PC-3 (cell line): ENCODE data around the gene CEP104. TPM values are rescaled to one million over a fixed set of nuclear protein-coding genes. Genes with fewer than 3 reads are reported as not detected.

Source experiments
- ATAC-seq: fragments of 200-7000 bp; cut with Tn5 transposase; 2 replicates; pipeline ENCODE4 v1.9.1; 2020; ENCODE audit warnings: mild to moderate bottlenecking, moderate library complexity
- BruUV-seq: library from RNA; stranded (reverse); fragments of 400-500 nt; replicated peaks from 2 replicates; lab custom pipeline; 2021; lab: Mats Ljungman, UMichigan
- CTCF ChIA-PET: fragments of 300-600 bp; sonication (Branson Sonifier 250); formaldehyde crosslinking; loops from one replicate; lab custom pipeline; 2022; ENCODE audit warnings: antibody characterized with exemption; lab: Charles Lee
- POLR2A ChIA-PET: fragments of 300-600 bp; sonication (Branson Sonifier 250); formaldehyde crosslinking; loops from one replicate; lab custom pipeline; 2022; ENCODE audit warnings: antibody characterized with exemption; ENCODE audit not compliant: unreplicated experiment; lab: Charles Lee
- DNase-seq: peaks from one replicate; pipeline ENCODE4 v3.0.0-alpha.2; 2015
- H2AFZ ChIP-seq: fragments of 300-600 bp; sonication (generic); 2 replicates; pipeline ENCODE4 v1.6.0; 2016; ENCODE audit warnings: antibody characterized with exemption, low read length
- H3F3A ChIP-seq: fragments of 300-600 bp; sonication (generic); one replicate; pipeline ENCODE4 v1.6.0; 2017; ENCODE audit warnings: antibody characterized with exemption, low read length, control low read depth, mild to moderate bottlenecking; ENCODE audit not compliant: unreplicated experiment
- H3K27ac ChIP-seq: fragments of 300-600 bp; sonication (generic); 2 replicates; pipeline ENCODE4 v1.5.1; 2016; ENCODE audit warnings: mild to moderate bottlenecking, low read length
- H3K27me3 ChIP-seq: fragments of 300-600 bp; sonication (generic); 2 replicates; pipeline ENCODE4 v1.6.1; 2016; ENCODE audit warnings: low read length, mixed read lengths
- H3K36me3 ChIP-seq: fragments of 300-600 bp; sonication (generic); 2 replicates; pipeline ENCODE4 v1.6.1; 2016; ENCODE audit warnings: low read depth, mixed run types, low read length, mixed read lengths
- H3K4me1 ChIP-seq: fragments of 300-600 bp; sonication (generic); 2 replicates; pipeline ENCODE4 v1.5.1; 2016; ENCODE audit warnings: low read length; ENCODE audit not compliant: insufficient read depth
- H3K4me2 ChIP-seq: fragments of 300-600 bp; sonication (generic); 2 replicates; pipeline ENCODE4 v1.6.0; 2016; ENCODE audit warnings: low read length
- H3K4me3 ChIP-seq: fragments of 300-600 bp; sonication (generic); 2 replicates; pipeline ENCODE4 v1.5.1; 2016; ENCODE audit warnings: mild to moderate bottlenecking, low read length, mixed read lengths
- H3K79me2 ChIP-seq: fragments of 300-600 bp; sonication (generic); 2 replicates; pipeline ENCODE4 v1.6.1; 2017; ENCODE audit warnings: low read length, mixed read lengths
- H3K9ac ChIP-seq: fragments of 300-600 bp; sonication (generic); 2 replicates; pipeline ENCODE4 v1.6.0; 2016; ENCODE audit warnings: mild to moderate bottlenecking, low read length
- H3K9me2 ChIP-seq: fragments of 300-600 bp; sonication (generic); replicated peaks from 2 replicates; pipeline ENCODE4 v1.6.1; 2016; ENCODE audit warnings: mixed run types, low read length, mixed read lengths
- H3K9me3 ChIP-seq: fragments of 300-600 bp; sonication (generic); 2 replicates; pipeline ENCODE4 v1.6.1; 2016; ENCODE audit warnings: low read length, mixed read lengths
- H4K20me1 ChIP-seq: fragments of 300-600 bp; sonication (generic); 2 replicates; pipeline ENCODE4 v1.6.1; 2016; ENCODE audit warnings: low read length, mixed read lengths
- CTCF ChIP-seq: fragments of 300-600 bp; sonication (generic); conservative IDR thresholded peaks from 2 replicates; pipeline ENCODE4 v1.5.1; 2017; ENCODE audit warnings: antibody characterized with exemption, low read depth, mild to moderate bottlenecking, low read length
- EZH2 ChIP-seq: fragments of 300-600 bp; sonication (generic); IDR thresholded peaks from one replicate; pipeline ENCODE4 v1.6.1; 2017; ENCODE audit warnings: antibody characterized with exemption, mild to moderate bottlenecking, low read length; ENCODE audit not compliant: unreplicated experiment
- EZH2phosphoT487 ChIP-seq: fragments of 300-600 bp; sonication (generic); IDR thresholded peaks from 2 replicates; pipeline ENCODE4 v1.6.1; 2018; ENCODE audit warnings: mild to moderate bottlenecking, antibody characterized with exemption, low read length, borderline replicate concordance
- intact Hi-C: fragments of 100-400 bp; cut with micrococcal nuclease; formaldehyde crosslinking; loops from 2 replicates; pipeline ENCODE4 v1.9.0; 2023
- total RNA-seq: library from RNA; depleted of rRNA; stranded (reverse); fragments of >200 nt; gene quantifications from 2 replicates; pipeline ENCODE4 v1.2.3, GENCODE V29; 2014

Gene CEP104
- total RNA-seq, 1 experiment from 2014 or later, result 64.1 TPM

- H3F3A ChIP-seq, result no peaks in the 10 kb centered on the region
- no peak overlapping the region for H3K4me2 ChIP-seq
- H3K79me2 ChIP-seq, result no peaks in the 10 kb centered on the region
- H3K27me3 ChIP-seq, result no peaks in the 10 kb centered on the region
- H3K9ac ChIP-seq, result no peak overlapping the region
- DNase-seq, result no peak
- H3K9me3 ChIP-seq, result no peaks in the 10 kb centered on the region
- CTCF ChIA-PET, result no interaction called here
- H3K9me2 ChIP-seq, result no peaks in the 10 kb centered on the region
- POLR2A ChIA-PET, result no interaction called here
- H3K4me3 ChIP-seq, result no peak overlapping the region
- peaks cover 45% of the 10 kb centered on the region for H3K36me3 ChIP-seq
- TF ChIP-seq EZH2phosphoT487 (no peak), EZH2 (no peak), CTCF (no peak)
- H3K27ac ChIP-seq, result no peak overlapping the region
- no peak overlapping the region for H2AFZ ChIP-seq
- intact Hi-C loops, result no loop called here
- no peak for ATAC-seq
- BruUV-seq, result no TSS peak
- no peaks in the 10 kb centered on the region for H3K4me1 ChIP-seq
- no peaks in the 10 kb centered on the region for H4K20me1 ChIP-seq
Observed at GRCh38 chr1:3824650-3825049, 32.4 kb downstream of the CEP104 start.

- no peak overlapping the region for H3K4me2 ChIP-seq
- POLR2A ChIA-PET, result no interaction called here
- H3K27me3 ChIP-seq, result no peaks in the 10 kb centered on the region
- CTCF ChIA-PET, result no interaction called here
- H4K20me1 ChIP-seq, result no peaks in the 10 kb centered on the region
- no peaks in the 10 kb centered on the region for H3F3A ChIP-seq
- H3K9me3 ChIP-seq, result no peaks in the 10 kb centered on the region
- no peak for DNase-seq
- H3K4me1 ChIP-seq, result no peaks in the 10 kb centered on the region
- no TSS peak for BruUV-seq
- TF ChIP-seq CTCF (no peak), EZH2phosphoT487 (no peak), EZH2 (no peak)
- H3K9ac ChIP-seq, result no peak overlapping the region
- H3K36me3 ChIP-seq, result peaks cover 33% of the 10 kb centered on the region
- no peaks in the 10 kb centered on the region for H3K9me2 ChIP-seq
- intact Hi-C loops, result no loop called here
- no peaks in the 10 kb centered on the region for H3K79me2 ChIP-seq
- H3K4me3 ChIP-seq, result no peak overlapping the region
- no peak for ATAC-seq
- H2AFZ ChIP-seq, result no peak overlapping the region
- no peak overlapping the region for H3K27ac ChIP-seq
Observed at GRCh38 chr1:3822421-3822820, 34.6 kb downstream of the CEP104 start.

- H3K4me3 ChIP-seq, result no peak overlapping the region
Observed at GRCh38 chr1:3821908-3822307, 35.1 kb downstream of the CEP104 start.

More at GRCh38 chr1:3821908-3822307, 35.1 kb downstream of the CEP104 start:
- no peak overlapping the region for H3K9ac ChIP-seq
- no peaks in the 10 kb centered on the region for H3K4me1 ChIP-seq
- no peak overlapping the region for H3K4me2 ChIP-seq
- H3K9me2 ChIP-seq, result no peaks in the 10 kb centered on the region
- DNase-seq, result no peak
- CTCF ChIA-PET, result no interaction called here
- H3K36me3 ChIP-seq, result peaks cover 32% of the 10 kb centered on the region
- no peak for TF ChIP-seq EZH2
- no peak for TF ChIP-seq EZH2phosphoT487
- TF ChIP-seq CTCF, result no peak
- H2AFZ ChIP-seq, result no peak overlapping the region
- POLR2A ChIA-PET, result no interaction called here
- H3K9me3 ChIP-seq, result no peaks in the 10 kb centered on the region
- no peak overlapping the region for H3K27ac ChIP-seq
- H3K27me3 ChIP-seq, result no peaks in the 10 kb centered on the region
- no peaks in the 10 kb centered on the region for H4K20me1 ChIP-seq
- BruUV-seq, result no TSS peak
- intact Hi-C loops, result no loop called here
- no peaks in the 10 kb centered on the region for H3K79me2 ChIP-seq
- no peaks in the 10 kb centered on the region for H3F3A ChIP-seq
- ATAC-seq, result no peak
